PC-3 (cell line): ENCODE results near the gene TMTC1. TPM values are rescaled to one million over a fixed set of nuclear protein-coding genes. Genes with fewer than 3 reads are reported as not detected.

Source experiments
- ATAC-seq: fragments of 200-7000 bp; cut with Tn5 transposase; 2 replicates; pipeline ENCODE4 v1.9.1; 2020; ENCODE audit warnings: mild to moderate bottlenecking, moderate library complexity
- Bru-seq: library from RNA; stranded (reverse); fragments of 400-500 nt; gene quantifications from one replicate; lab custom pipeline; 2021; lab: Mats Ljungman, UMichigan
- BruChase-seq, 2 experiments: library from RNA; stranded (reverse); fragments of 400-500 nt; gene quantifications; one replicate each; lab custom pipeline; 2021; lab: Mats Ljungman, UMichigan
- BruUV-seq: library from RNA; stranded (reverse); fragments of 400-500 nt; replicated peaks from 2 replicates; lab custom pipeline; 2021; lab: Mats Ljungman, UMichigan
- CTCF ChIA-PET: fragments of 300-600 bp; sonication (Branson Sonifier 250); formaldehyde crosslinking; loops from one replicate; lab custom pipeline; 2022; ENCODE audit warnings: antibody characterized with exemption; lab: Charles Lee
- POLR2A ChIA-PET: fragments of 300-600 bp; sonication (Branson Sonifier 250); formaldehyde crosslinking; loops from one replicate; lab custom pipeline; 2022; ENCODE audit warnings: antibody characterized with exemption; ENCODE audit not compliant: unreplicated experiment; lab: Charles Lee
- DNase-seq: peaks from one replicate; pipeline ENCODE4 v3.0.0-alpha.2; 2015
- H2AFZ ChIP-seq: fragments of 300-600 bp; sonication (generic); 2 replicates; pipeline ENCODE4 v1.6.0; 2016; ENCODE audit warnings: antibody characterized with exemption, low read length
- H3F3A ChIP-seq: fragments of 300-600 bp; sonication (generic); one replicate; pipeline ENCODE4 v1.6.0; 2017; ENCODE audit warnings: antibody characterized with exemption, low read length, control low read depth, mild to moderate bottlenecking; ENCODE audit not compliant: unreplicated experiment
- H3K27ac ChIP-seq: fragments of 300-600 bp; sonication (generic); 2 replicates; pipeline ENCODE4 v1.5.1; 2016; ENCODE audit warnings: mild to moderate bottlenecking, low read length
- H3K27me3 ChIP-seq: fragments of 300-600 bp; sonication (generic); 2 replicates; pipeline ENCODE4 v1.6.1; 2016; ENCODE audit warnings: low read length, mixed read lengths
- H3K36me3 ChIP-seq: fragments of 300-600 bp; sonication (generic); 2 replicates; pipeline ENCODE4 v1.6.1; 2016; ENCODE audit warnings: low read depth, mixed run types, low read length, mixed read lengths
- H3K4me1 ChIP-seq: fragments of 300-600 bp; sonication (generic); 2 replicates; pipeline ENCODE4 v1.5.1; 2016; ENCODE audit warnings: low read length; ENCODE audit not compliant: insufficient read depth
- H3K4me2 ChIP-seq: fragments of 300-600 bp; sonication (generic); 2 replicates; pipeline ENCODE4 v1.6.0; 2016; ENCODE audit warnings: low read length
- H3K4me3 ChIP-seq: fragments of 300-600 bp; sonication (generic); 2 replicates; pipeline ENCODE4 v1.5.1; 2016; ENCODE audit warnings: mild to moderate bottlenecking, low read length, mixed read lengths
- H3K79me2 ChIP-seq: fragments of 300-600 bp; sonication (generic); 2 replicates; pipeline ENCODE4 v1.6.1; 2017; ENCODE audit warnings: low read length, mixed read lengths
- H3K9ac ChIP-seq: fragments of 300-600 bp; sonication (generic); 2 replicates; pipeline ENCODE4 v1.6.0; 2016; ENCODE audit warnings: mild to moderate bottlenecking, low read length
- H3K9me2 ChIP-seq: fragments of 300-600 bp; sonication (generic); replicated peaks from 2 replicates; pipeline ENCODE4 v1.6.1; 2016; ENCODE audit warnings: mixed run types, low read length, mixed read lengths
- H3K9me3 ChIP-seq: fragments of 300-600 bp; sonication (generic); 2 replicates; pipeline ENCODE4 v1.6.1; 2016; ENCODE audit warnings: low read length, mixed read lengths
- H4K20me1 ChIP-seq: fragments of 300-600 bp; sonication (generic); 2 replicates; pipeline ENCODE4 v1.6.1; 2016; ENCODE audit warnings: low read length, mixed read lengths
- EZH2 ChIP-seq: fragments of 300-600 bp; sonication (generic); IDR thresholded peaks from one replicate; pipeline ENCODE4 v1.6.1; 2017; ENCODE audit warnings: antibody characterized with exemption, mild to moderate bottlenecking, low read length; ENCODE audit not compliant: unreplicated experiment
- EZH2phosphoT487 ChIP-seq: fragments of 300-600 bp; sonication (generic); IDR thresholded peaks from 2 replicates; pipeline ENCODE4 v1.6.1; 2018; ENCODE audit warnings: mild to moderate bottlenecking, antibody characterized with exemption, low read length, borderline replicate concordance
- intact Hi-C: fragments of 100-400 bp; cut with micrococcal nuclease; formaldehyde crosslinking; loops from 2 replicates; pipeline ENCODE4 v1.9.0; 2023
- long read RNA-seq: library from polyadenylated mRNA; unstranded; transcript quantifications from one replicate; pipeline ENCODE4 v2.0.0, GENCODE V29; 2021; ENCODE audit not compliant: unreplicated experiment
- total RNA-seq: library from RNA; depleted of rRNA; stranded (reverse); fragments of >200 nt; gene quantifications from 2 replicates; pipeline ENCODE4 v1.2.3, GENCODE V29; 2014; rRNA removed
- TF ChIP-seq, protein P1 (sequence below): fragments of 300-600 bp; sonication (generic); conservative IDR thresholded peaks from 2 replicates; pipeline ENCODE4 v1.5.1; 2017; ENCODE audit warnings: antibody characterized with exemption, low read depth, mild to moderate bottlenecking, low read length

Gene TMTC1
- total RNA-seq: 5.8 TPM in 2 replicates
- Bru-seq, nascent RNA: percentile 64 among the genes with signal in this experiment
- percentile 51 among the genes with signal in this experiment for BruChase-seq, experiment 1, labeled RNA remaining after a 6-hour chase
- BruChase-seq, experiment 2, labeled RNA remaining after a 2-hour chase: percentile 64 among the genes with signal in this experiment
- long read RNA-seq, full-length matches to known transcripts: 36 of 70 reads
- long read RNA-seq, partial matches to known transcripts: 11 of 70 reads
- long read RNA-seq, other reads (novel, unspliced or antisense): 23 of 70 reads

DNA sequence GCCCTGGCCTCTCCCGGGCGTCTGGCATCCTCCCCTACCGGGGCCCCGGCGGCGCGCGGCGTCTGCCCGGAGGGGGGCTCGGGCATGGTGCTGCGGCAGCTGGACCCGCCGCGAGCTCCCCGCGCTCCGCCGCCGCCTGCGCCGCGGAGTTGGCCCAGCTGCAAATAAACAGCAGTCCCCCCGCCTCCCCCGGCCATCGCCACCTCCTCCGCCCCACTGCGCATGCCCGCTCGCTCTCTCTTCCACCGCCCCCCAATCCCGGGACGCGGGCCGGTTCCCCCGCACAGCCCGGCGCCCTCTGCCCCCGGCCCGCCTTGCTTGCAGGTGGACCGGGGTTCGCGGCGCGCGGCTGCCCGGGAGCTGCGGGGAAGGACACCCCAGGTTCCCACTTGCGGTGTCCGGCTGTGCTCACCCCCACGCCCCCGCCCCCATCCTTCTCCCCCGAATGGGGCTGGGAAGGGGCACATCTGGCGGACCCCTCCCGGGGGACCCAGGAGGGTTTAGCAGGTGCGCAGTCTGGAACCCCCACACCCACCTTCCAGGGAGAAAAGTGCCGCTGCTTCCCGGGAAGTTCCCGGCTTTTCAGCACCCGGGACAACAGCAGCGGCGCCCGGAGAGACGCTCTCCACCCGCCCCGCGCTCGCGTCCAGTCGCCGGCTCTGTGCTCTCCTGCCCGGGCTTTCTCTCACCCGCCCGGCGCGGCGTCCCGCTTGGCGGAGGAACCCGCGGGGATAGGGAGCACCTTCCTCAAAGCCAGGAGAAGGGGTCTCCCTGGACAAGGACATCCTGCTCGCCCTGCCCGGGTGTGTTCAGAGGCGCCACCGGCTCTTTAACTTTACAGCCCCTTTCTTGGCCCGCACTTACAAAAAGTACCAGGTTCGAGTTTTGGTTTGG is at the start of gene TMTC1:
TSS of gene TMTC1 (minus strand) at position 170 of the 894 bp plus-strand sequence. CDS start 191 bp downstream, outside the sequence.
- ChIA-PET POLR2A (interaction anchor here (0.7 kb wide), 1 partner anchor 350 kb away, joined by 3 read pairs; no protein-coding TSS in a partner anchor), CTCF (no interaction called here)
- intact Hi-C loops: loop anchor here (1.0 to 10.0 kb wide), 2 partner anchors 232 to 501 kb away; no protein-coding TSS in a partner anchor
- no peaks in the 10 kb centered on the region for H3K4me1 ChIP-seq
- ATAC-seq: peak; percentile 82
- H3F3A ChIP-seq: no peaks in the 10 kb centered on the region
- H3K79me2 ChIP-seq: no peaks in the 10 kb centered on the region
- TF ChIP-seq, protein P1, sequence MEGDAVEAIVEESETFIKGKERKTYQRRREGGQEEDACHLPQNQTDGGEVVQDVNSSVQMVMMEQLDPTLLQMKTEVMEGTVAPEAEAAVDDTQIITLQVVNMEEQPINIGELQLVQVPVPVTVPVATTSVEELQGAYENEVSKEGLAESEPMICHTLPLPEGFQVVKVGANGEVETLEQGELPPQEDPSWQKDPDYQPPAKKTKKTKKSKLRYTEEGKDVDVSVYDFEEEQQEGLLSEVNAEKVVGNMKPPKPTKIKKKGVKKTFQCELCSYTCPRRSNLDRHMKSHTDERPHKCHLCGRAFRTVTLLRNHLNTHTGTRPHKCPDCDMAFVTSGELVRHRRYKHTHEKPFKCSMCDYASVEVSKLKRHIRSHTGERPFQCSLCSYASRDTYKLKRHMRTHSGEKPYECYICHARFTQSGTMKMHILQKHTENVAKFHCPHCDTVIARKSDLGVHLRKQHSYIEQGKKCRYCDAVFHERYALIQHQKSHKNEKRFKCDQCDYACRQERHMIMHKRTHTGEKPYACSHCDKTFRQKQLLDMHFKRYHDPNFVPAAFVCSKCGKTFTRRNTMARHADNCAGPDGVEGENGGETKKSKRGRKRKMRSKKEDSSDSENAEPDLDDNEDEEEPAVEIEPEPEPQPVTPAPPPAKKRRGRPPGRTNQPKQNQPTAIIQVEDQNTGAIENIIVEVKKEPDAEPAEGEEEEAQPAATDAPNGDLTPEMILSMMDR: no peak
- peak; percentile 63; the same call in 1 of the 2 replicates for TF ChIP-seq EZH2phosphoT487
- TF ChIP-seq EZH2: peak; percentile 95
- H2AFZ ChIP-seq: peak within 1 kb of the TSS; percentile 78
- peaks cover 64% of the 10 kb centered on the region for H3K27me3 ChIP-seq
- no peak within 1 kb of the TSS for H3K9ac ChIP-seq
- H3K36me3 ChIP-seq: no peaks in the 10 kb centered on the region
- H4K20me1 ChIP-seq: no peaks in the 10 kb centered on the region
- no peaks in the 10 kb centered on the region for H3K9me2 ChIP-seq
- H3K4me3 ChIP-seq: peak within 1 kb of the TSS; percentile 69
- H3K9me3 ChIP-seq: no peaks in the 10 kb centered on the region
- H3K4me2 ChIP-seq: peak within 1 kb of the TSS; percentile 83
- H3K27ac ChIP-seq: no peak within 1 kb of the TSS
- BruUV-seq: no TSS peak
- DNase-seq: peak; percentile 63

DNA sequence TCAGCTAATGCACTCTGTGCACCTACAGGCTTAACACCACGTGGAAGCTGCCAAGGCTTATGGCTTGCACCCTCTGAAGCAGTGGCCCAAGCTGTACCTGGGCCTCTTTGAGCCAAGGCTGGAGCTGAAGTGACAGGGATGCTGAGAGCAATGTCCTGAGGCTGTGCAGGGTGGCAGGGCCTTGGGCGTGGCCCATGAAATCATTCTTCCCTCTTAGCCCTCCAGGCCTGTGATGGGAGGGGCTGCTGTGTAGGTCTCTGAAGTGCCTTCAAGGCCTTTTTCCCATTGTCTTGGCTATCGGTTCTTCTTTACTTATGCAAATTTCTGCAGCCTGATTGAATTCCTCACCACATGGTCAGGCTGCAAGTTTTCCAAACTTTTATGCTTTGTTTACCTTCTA is 47.4 kb upstream of the TMTC1 start:
- H3K4me3 ChIP-seq: no peak overlapping the region
- no peaks in the 10 kb centered on the region for H3K27me3 ChIP-seq
- intact Hi-C loops: no loop called here
- no TSS peak for BruUV-seq
- H3K36me3 ChIP-seq: no peaks in the 10 kb centered on the region
- no peak for DNase-seq
- ChIA-PET CTCF (no interaction called here), POLR2A (no interaction called here)
- H3K9me2 ChIP-seq: no peaks in the 10 kb centered on the region
- H3F3A ChIP-seq: no peaks in the 10 kb centered on the region
- no peak for ATAC-seq
- peaks cover 8% of the 10 kb centered on the region; the same call in 1 of the 2 replicates for H3K9me3 ChIP-seq
- no peak overlapping the region for H2AFZ ChIP-seq
- H3K4me2 ChIP-seq: no peak overlapping the region
- TF ChIP-seq, protein P1: no peak
- no peak for TF ChIP-seq EZH2
- no peak for TF ChIP-seq EZH2phosphoT487
- no peak overlapping the region for H3K9ac ChIP-seq
- H3K27ac ChIP-seq: no peak overlapping the region
- H4K20me1 ChIP-seq: no peaks in the 10 kb centered on the region
- no peaks in the 10 kb centered on the region for H3K4me1 ChIP-seq
- no peaks in the 10 kb centered on the region for H3K79me2 ChIP-seq
